Activated CD4-positive, alpha-beta T cell treated with anti-CD3 and anti-CD28 coated beads for 36 hours (primary cell): ENCODE data around the gene LY6G5B. TPM values are rescaled to one million over a fixed set of nuclear protein-coding genes. Genes with fewer than 3 reads are reported as not detected.

Source experiments
- ATAC-seq: fragments of 200-7000 bp; cut with Tn5 transposase; one replicate; pipeline ENCODE4 v1.10.0; 2021; ENCODE audit warnings: mild to moderate bottlenecking, moderate library complexity
- CTCF ChIA-PET: fragments of 350-600 bp; sonication (Branson Sonifier 250); formaldehyde crosslinking; loops from one replicate; lab custom pipeline; 2021; ENCODE audit warnings: antibody characterized with exemption; lab: Charles Lee
- POLR2A ChIA-PET: fragments of 350-600 bp; sonication (Branson Sonifier 250); formaldehyde crosslinking; loops from one replicate; lab custom pipeline; 2021; ENCODE audit warnings: antibody characterized with exemption, inconsistent platforms; lab: Charles Lee
- DNase-seq: peaks from one replicate; pipeline ENCODE4 v3.0.0-alpha.2; 2020
- H3K27ac Mint-ChIP-seq: one replicate; pipeline ENCODE4 v1.8.0; 2021; ENCODE audit warnings: mixed read lengths
- H3K27me3 Mint-ChIP-seq: one replicate; pipeline ENCODE4 v1.8.0; 2021; ENCODE audit warnings: mixed read lengths
- H3K36me3 Mint-ChIP-seq: one replicate; pipeline ENCODE4 v1.8.0; 2021; ENCODE audit warnings: low read depth, mixed read lengths
- H3K4me1 Mint-ChIP-seq: one replicate; pipeline ENCODE4 v1.8.0; 2021; ENCODE audit warnings: mixed read lengths
- H3K4me3 Mint-ChIP-seq: one replicate; pipeline ENCODE4 v1.8.0; 2021; ENCODE audit warnings: mild to moderate bottlenecking, moderate library complexity, mixed read lengths
- H3K9me3 Mint-ChIP-seq: one replicate; pipeline ENCODE4 v1.8.0; 2021; ENCODE audit warnings: low read depth, mixed read lengths
- intact Hi-C, 2 experiments: fragments of 100-400 bp; cut with DNase I in 1 of 2; cut with micrococcal nuclease in 1 of 2; formaldehyde crosslinking; loops; one replicate each; pipeline versions ENCODE4 v1.14.2 to v1.15.1; 2022 to 2024; cut with DNase I, micrococcal nuclease
- total RNA-seq, 2 experiments: library from RNA; stranded (reverse); gene quantifications; one replicate each; pipeline ENCODE4 v1.2.3, GENCODE V29; 2021

The LY6G5B gene
- total RNA-seq, 2 experiments from 2014 or later: 11.3 to 15.5 TPM

DNA sequence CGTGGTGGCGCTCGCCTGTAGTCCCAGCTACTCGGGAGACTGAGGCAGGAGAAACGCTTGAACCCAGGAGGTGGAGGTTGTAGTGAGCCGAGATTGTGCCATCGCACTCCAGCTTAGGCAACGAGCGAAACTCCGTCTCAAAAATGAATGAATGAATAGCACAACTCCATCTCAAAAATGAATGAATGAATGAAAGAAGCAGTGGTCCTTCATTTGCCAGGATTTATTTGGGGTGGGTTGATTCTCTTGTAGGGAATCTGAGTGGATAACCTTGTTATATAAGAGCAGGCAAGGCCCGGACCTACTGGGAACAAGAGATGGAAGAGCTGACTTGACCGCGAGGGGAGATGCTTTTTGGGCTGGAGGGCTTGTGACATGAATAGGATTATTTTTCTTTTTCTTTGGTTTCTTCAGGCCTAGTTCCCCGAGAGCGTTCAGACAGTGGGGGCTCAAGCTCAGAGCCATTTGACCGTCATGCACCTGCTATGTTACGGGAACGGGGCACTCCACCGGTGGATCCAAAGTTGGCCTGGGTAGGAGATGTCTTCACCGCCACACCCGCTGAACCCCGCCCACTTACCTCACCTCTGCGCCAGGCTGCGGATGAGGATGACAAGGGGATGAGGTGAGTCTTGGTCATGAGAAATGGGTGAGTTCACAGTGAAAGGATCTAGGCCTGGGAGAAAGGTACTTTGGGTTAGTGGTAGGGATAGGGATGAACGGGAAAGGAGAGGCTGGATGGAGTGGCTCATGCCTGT is 39.4 kb upstream of the LY6G5B start:
- intact Hi-C loops: no loop called here
- H3K27me3 Mint-ChIP-seq: no peaks in the 10 kb centered on the region
- DNase-seq: no peak
- H3K4me3 Mint-ChIP-seq: no peak overlapping the region
- ChIA-PET POLR2A (interaction anchor here (5.1 kb wide), 1 partner anchor 9 kb away, joined by 29 read pairs; no protein-coding TSS in a partner anchor), CTCF (interaction anchor here (0.7 kb wide), 1 partner anchor 24 kb away, joined by 3 read pairs; no protein-coding TSS in a partner anchor)
- no peaks in the 10 kb centered on the region for H3K9me3 Mint-ChIP-seq
- no peak for ATAC-seq
- H3K4me1 Mint-ChIP-seq: no peaks in the 10 kb centered on the region
- H3K36me3 Mint-ChIP-seq: peaks cover 83% of the 10 kb centered on the region
- H3K27ac Mint-ChIP-seq: peak overlapping the region; percentile 7

DNA sequence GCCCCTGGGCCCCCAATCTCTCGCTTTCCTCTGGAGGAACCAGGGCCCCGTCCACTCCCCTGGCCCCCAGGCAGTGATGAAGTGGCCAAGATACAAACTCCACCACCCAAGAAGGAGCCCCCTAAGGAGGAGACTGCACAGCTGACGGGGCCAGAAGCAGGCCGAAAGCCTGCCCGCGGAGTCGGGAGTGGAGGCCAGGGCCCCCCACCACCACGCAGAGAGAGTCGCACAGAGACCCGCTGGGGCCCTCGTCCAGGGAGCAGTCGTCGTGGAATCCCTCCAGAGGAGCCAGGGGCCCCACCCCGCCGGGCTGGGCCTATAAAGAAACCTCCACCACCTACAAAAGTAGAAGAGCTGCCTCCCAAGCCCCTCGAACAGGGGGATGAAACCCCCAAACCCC is 38.6 kb upstream of the LY6G5B start:
- intact Hi-C loops: no loop called here
- ChIA-PET POLR2A (no interaction called here), CTCF (no interaction called here)
- H3K4me3 Mint-ChIP-seq: no peak overlapping the region
- DNase-seq: no peak
- no peaks in the 10 kb centered on the region for H3K4me1 Mint-ChIP-seq
- H3K9me3 Mint-ChIP-seq: no peaks in the 10 kb centered on the region
- H3K36me3 Mint-ChIP-seq: peaks cover 81% of the 10 kb centered on the region
- H3K27ac Mint-ChIP-seq: no peak overlapping the region
- no peaks in the 10 kb centered on the region for H3K27me3 Mint-ChIP-seq
- no peak for ATAC-seq

DNA sequence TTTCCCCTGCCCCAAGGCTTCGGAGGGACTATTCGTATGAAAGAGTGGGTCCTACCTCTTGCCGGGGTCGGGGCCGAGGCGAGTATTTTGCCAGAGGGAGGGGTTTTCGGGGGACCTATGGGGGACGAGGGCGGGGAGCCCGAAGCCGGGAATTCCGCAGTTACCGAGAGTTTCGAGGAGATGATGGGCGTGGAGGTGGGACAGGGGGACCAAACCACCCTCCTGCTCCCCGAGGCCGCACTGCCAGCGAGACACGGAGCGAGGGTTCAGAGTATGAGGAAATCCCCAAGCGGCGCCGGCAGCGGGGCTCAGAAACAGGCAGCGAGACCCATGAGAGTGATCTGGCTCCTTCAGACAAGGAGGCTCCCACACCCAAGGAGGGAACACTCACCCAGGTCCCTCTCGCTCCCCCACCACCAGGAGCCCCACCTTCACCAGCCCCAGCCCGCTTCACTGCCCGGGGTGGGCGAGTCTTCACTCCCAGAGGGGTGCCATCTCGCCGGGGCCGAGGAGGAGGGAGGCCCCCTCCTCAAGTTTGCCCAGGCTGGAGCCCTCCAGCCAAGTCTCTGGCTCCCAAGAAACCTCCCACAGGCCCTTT is 38.0 kb upstream of the LY6G5B start:
- ATAC-seq (no peak), DNase-seq (no peak)
- CTCF ChIA-PET: no interaction called here
- H3K36me3 Mint-ChIP-seq: peaks cover 81% of the 10 kb centered on the region
- POLR2A ChIA-PET: no interaction called here
- no peak overlapping the region for H3K4me3 Mint-ChIP-seq
- intact Hi-C loops: no loop called here
- no peaks in the 10 kb centered on the region for H3K27me3 Mint-ChIP-seq
- H3K27ac Mint-ChIP-seq: no peak overlapping the region
- no peaks in the 10 kb centered on the region for H3K9me3 Mint-ChIP-seq
- H3K4me1 Mint-ChIP-seq: no peaks in the 10 kb centered on the region

DNA sequence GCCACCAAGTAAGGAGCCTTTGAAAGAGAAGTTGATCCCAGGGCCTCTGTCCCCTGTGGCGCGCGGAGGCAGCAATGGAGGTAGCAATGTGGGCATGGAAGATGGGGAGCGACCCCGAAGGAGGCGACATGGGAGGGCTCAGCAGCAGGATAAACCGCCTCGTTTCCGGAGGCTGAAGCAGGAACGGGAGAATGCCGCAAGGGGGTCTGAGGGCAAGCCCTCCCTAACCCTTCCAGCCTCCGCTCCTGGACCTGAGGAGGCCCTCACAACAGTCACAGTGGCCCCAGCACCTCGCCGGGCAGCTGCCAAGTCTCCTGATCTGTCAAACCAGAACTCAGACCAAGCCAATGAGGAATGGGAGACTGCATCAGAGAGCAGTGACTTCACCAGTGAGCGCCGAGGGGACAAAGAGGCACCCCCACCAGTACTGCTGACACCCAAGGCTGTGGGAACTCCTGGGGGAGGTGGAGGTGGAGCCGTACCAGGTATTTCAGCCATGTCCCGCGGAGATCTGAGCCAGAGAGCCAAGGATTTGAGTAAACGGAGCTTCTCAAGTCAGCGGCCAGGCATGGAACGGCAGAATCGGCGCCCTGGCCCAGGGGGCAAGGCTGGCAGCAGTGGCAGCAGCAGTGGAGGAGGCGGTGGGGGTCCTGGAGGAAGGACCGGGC is 37.4 kb upstream of the LY6G5B start:
- POLR2A ChIA-PET: no interaction called here
- H3K36me3 Mint-ChIP-seq: peaks cover 81% of the 10 kb centered on the region

DNA sequence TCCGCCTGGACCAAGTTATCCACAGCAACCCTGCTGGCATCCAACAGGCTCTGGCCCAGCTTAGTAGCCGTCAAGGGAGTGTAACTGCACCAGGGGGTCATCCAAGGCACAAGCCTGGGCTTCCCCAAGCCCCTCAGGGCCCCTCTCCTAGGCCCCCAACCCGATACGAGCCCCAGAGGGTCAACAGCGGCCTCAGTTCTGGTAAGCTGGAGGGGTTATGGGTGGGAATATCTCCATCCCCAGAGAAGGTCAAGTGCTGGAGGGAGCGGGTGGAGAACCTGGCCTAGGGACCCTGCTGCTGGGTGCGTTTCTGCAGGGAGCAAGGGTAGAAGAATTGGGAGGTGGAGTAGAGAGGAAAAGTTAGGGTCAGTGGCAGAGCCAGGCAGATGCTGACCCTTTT is 36.3 kb upstream of the LY6G5B start:
- no peaks in the 10 kb centered on the region for H3K4me1 Mint-ChIP-seq
- no peaks in the 10 kb centered on the region for H3K27me3 Mint-ChIP-seq
- POLR2A ChIA-PET: interaction anchor here (1.4 to 1.5 kb wide), 2 partner anchors 8 to 11 kb away, joined by 3 to 7 read pairs; no protein-coding TSS in a partner anchor
- H3K27ac Mint-ChIP-seq: no peak overlapping the region
- ATAC-seq (no peak), DNase-seq (no peak)
- no peaks in the 10 kb centered on the region for H3K9me3 Mint-ChIP-seq
- intact Hi-C loops: no loop called here
- CTCF ChIA-PET: no interaction called here
- no peak overlapping the region for H3K4me3 Mint-ChIP-seq
- peaks cover 77% of the 10 kb centered on the region for H3K36me3 Mint-ChIP-seq

More for the DNA sequence above, 37.4 kb upstream of the LY6G5B start:
- no peak for DNase-seq
- no peak for ATAC-seq
- H3K27ac Mint-ChIP-seq: no peak overlapping the region
- H3K9me3 Mint-ChIP-seq: no peaks in the 10 kb centered on the region
- no peak overlapping the region for H3K4me3 Mint-ChIP-seq
- H3K27me3 Mint-ChIP-seq: no peaks in the 10 kb centered on the region
- CTCF ChIA-PET: interaction anchor here (0.6 kb wide), 1 partner anchor 116 kb away, joined by 4 read pairs; no protein-coding TSS in a partner anchor
- intact Hi-C loops: no loop called here
- no peaks in the 10 kb centered on the region for H3K4me1 Mint-ChIP-seq

DNA sequence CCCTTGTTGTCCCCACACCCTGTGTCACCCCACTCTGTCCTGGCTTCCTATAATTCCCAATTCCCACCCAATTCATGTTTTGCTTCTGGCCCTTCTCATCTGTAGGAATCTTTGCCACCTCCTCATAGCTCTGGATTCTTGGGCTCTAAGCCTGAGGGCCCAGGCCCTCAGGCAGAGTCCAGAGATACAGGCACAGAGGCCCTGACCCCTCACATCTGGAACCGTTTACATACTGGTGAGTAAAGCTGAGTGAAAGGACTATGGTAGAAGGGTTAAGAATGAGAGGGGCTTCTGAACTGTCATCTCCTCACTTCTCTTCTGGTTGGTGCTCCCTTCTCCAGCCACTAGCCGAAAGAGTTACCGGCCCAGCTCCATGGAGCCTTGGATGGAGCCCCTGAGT is 35.6 kb upstream of the LY6G5B start:
- Mint-ChIP-seq H3K9me3 (no peaks in the 10 kb centered on the region), H3K27me3 (no peaks in the 10 kb centered on the region), H3K36me3 (peaks cover 78% of the 10 kb centered on the region), H3K4me1 (no peaks in the 10 kb centered on the region), H3K4me3 (no peak overlapping the region), H3K27ac (peak overlapping the region; percentile 56)
- intact Hi-C loops: no loop called here
- CTCF ChIA-PET: interaction anchor here (0.8 kb wide), 1 partner anchor 242 kb away, joined by 3 read pairs; no protein-coding TSS in a partner anchor
- ATAC-seq (no peak), DNase-seq (no peak)
- POLR2A ChIA-PET: interaction anchor here (1.4 to 1.5 kb wide), 2 partner anchors 8 to 11 kb away, joined by 3 to 7 read pairs; no protein-coding TSS in a partner anchor

DNA sequence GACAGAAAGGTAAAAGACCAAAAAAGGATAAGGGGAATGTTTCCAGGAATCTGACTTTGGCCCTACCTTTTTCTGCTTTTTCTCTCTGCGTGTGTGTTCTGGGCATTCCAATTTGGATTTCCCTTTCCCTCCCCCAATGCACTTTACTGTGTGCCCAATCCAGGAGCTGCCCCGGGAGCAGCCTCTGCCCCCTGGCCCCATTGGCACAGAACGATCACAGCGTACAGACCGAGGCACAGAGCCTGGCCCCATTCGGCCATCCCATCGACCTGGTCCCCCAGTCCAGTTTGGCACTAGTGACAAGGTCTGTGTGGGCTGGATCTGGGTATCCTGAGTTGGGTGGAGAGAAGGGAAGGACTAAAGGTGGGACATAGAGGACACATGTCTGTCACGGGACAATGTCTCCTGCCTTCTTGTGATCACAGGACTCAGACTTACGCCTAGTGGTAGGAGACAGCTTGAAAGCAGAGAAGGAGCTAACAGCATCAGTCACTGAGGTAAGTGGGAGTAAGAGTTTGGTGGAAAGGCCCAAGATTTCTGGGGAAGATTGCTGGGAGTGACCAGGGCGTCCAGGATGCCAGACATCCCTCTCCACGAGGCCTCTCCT is 34.7 kb upstream of the LY6G5B start:
- H3K36me3 Mint-ChIP-seq: peaks cover 74% of the 10 kb centered on the region
- intact Hi-C loops: no loop called here
- H3K27ac Mint-ChIP-seq: peak overlapping the region; percentile 17
- no peak for ATAC-seq
- no peak overlapping the region for H3K4me3 Mint-ChIP-seq
- no peak for DNase-seq
- POLR2A ChIA-PET: interaction anchor here (0.7 to 1.5 kb wide), 5 partner anchors 8 to 12 kb away, joined by 3 to 7 read pairs (median 3); no protein-coding TSS in a partner anchor
- CTCF ChIA-PET: no interaction called here
- H3K27me3 Mint-ChIP-seq: no peaks in the 10 kb centered on the region
- H3K9me3 Mint-ChIP-seq: no peaks in the 10 kb centered on the region
- H3K4me1 Mint-ChIP-seq: peaks cover 7% of the 10 kb centered on the region

DNA sequence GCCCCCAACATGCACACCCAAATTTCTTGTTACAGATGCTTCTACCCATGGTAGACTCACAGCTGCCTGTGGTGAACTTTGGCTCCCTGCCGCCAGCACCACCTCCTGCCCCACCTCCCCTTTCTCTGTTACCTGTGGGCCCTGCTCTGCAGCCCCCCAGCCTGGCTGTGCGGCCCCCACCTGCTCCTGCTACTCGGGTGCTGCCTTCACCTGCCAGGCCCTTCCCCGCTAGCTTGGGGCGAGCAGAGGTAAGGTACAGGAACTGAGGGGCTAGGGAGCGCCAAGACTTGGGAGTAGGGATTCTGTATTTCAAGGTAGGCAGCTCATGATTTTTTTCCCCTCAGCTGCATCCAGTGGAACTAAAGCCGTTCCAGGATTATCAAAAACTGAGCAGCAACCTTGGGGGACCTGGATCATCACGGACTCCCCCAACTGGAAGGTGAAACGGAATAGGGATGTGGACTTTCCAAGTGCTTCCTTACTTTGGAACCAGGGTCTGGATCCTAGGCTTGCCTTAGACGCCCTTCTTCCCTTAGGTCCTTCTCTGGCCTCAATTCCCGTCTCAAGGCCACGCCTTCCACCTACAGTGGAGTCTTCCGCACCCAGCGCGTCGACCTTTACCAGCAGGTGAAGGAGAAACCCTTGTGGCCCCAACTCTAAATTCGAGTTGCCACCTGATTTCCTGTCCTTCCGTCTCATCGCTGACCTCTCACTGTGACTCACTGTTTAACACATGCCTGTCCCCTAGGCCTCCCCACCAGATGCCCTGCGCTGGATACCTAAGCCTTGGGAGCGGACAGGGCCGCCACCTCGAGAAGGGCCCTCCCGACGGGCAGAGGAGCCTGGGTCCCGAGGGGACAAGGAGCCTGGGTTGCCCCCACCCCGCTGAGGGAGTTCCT is 32.8 kb upstream of the LY6G5B start:
- intact Hi-C loops: no loop called here
- H3K4me3 Mint-ChIP-seq: no peak overlapping the region

DNA sequence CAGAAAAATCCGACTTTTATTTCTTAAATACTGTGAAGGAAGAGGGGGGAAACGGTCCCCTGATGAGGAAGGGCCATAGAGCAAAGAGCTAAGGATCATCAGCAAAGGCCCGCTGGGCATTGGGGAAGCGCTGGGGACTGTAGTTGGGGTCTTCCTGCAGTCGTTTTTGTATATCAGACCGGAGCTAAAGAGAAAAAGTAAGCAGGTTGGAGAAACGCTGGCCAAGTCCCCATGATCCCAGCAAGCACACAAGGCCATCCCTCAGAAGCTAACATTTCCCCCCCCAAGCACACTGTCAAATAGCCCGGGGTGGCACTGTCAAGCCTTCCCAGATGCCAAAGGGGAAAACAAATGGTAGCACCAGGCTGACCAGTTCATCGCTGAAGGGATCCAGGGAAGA is 30.7 kb upstream of the LY6G5B start:
- Mint-ChIP-seq H3K4me3 (no peak overlapping the region), H3K27me3 (no peaks in the 10 kb centered on the region), H3K36me3 (peaks cover 51% of the 10 kb centered on the region), H3K9me3 (no peaks in the 10 kb centered on the region), H3K4me1 (peaks cover 7% of the 10 kb centered on the region), H3K27ac (peak overlapping the region; percentile 86)
- DNase-seq (no peak), ATAC-seq (peak; percentile 9)
- intact Hi-C loops: no loop called here
- ChIA-PET POLR2A (interaction anchor here (1.3 to 3.6 kb wide), 3 partner anchors 11 to 97 kb away, joined by 4 to 29 read pairs (median 11); partner anchors contain the start of gene DDX39B), CTCF (interaction anchor here (0.6 to 2.8 kb wide), 7 partner anchors 13 to 1723 kb away, joined by 3 to 8 read pairs (median 3); no protein-coding TSS in a partner anchor)

More for the DNA sequence above, 32.8 kb upstream of the LY6G5B start:
- Mint-ChIP-seq H3K9me3 (no peaks in the 10 kb centered on the region), H3K27me3 (no peaks in the 10 kb centered on the region), H3K36me3 (peaks cover 68% of the 10 kb centered on the region), H3K27ac (peak overlapping the region; percentile 61), H3K4me1 (peaks cover 7% of the 10 kb centered on the region)
- ChIA-PET POLR2A (interaction anchor here (0.6 to 3.6 kb wide), 4 partner anchors 9 to 101 kb away, joined by 3 to 29 read pairs (median 8); no protein-coding TSS in a partner anchor), CTCF (no interaction called here)
- DNase-seq (no peak), ATAC-seq (no peak)

DNA sequence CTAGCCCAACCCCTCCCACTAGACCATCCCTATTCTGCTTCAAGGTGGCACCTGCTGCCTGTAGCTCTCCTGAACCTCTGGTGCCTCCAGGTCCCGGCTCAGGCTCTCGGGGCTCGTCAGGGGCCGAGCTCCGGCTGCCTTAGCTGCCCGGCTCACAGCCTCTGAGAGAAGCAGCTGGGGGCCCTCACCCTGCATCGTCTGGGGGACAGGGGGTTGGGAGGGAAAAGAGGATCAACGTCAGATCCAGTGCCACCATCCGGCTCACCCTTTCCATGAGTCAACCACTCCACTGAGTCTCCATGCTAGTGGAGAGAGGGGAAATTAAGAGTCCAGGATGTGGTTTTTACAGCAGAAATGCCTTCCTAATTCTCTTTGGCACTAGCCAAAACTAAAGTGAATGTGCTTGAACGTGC is 30.3 kb upstream of the LY6G5B start:
- Mint-ChIP-seq H3K36me3 (peaks cover 52% of the 10 kb centered on the region), H3K4me1 (peaks cover 7% of the 10 kb centered on the region), H3K4me3 (no peak overlapping the region), H3K27ac (peak overlapping the region; percentile 86), H3K27me3 (no peaks in the 10 kb centered on the region), H3K9me3 (no peaks in the 10 kb centered on the region)
- POLR2A ChIA-PET: interaction anchor here (1.3 to 3.6 kb wide), 3 partner anchors 11 to 98 kb away, joined by 4 to 29 read pairs (median 11); partner anchors contain the start of gene DDX39B
- intact Hi-C loops: no loop called here
- DNase-seq (peak; percentile 61), ATAC-seq (peak; percentile 46)
- CTCF ChIA-PET: interaction anchor here (0.6 to 2.8 kb wide), 6 partner anchors 11 to 1722 kb away, joined by 3 to 8 read pairs (median 3); no protein-coding TSS in a partner anchor
